Keratinocyte (primary cell): Measurements from ENCODE around the gene PRAC1.

Source experiments
- EZH2 ChIP-seq: IDR thresholded peaks from one replicate; pipeline ENCODE4 v1.6.1; 2012; ENCODE audit warnings: inconsistent platforms, mild to moderate bottlenecking, low read length, moderate library complexity
- TF ChIP-seq, protein P1 (sequence below), 3 experiments: IDR thresholded peaks in 1 of 3; conservative IDR thresholded peaks in 1 of 3; optimal IDR thresholded peaks in 1 of 3; 2 replicates in 2 of 3; 3 replicates in 1 of 3; pipeline versions ENCODE3 to v1.5.1; 2011; ENCODE audit warnings: low read length in 3 of 3, mild to moderate bottlenecking in 3 of 3, moderate library complexity in 2 of 3, control low read depth in 1 of 3, inconsistent platforms in 1 of 3; ENCODE audit not compliant: insufficient read depth in 2 of 3; ENCODE audit errors: extremely low read depth in 1 of 3

DNA sequence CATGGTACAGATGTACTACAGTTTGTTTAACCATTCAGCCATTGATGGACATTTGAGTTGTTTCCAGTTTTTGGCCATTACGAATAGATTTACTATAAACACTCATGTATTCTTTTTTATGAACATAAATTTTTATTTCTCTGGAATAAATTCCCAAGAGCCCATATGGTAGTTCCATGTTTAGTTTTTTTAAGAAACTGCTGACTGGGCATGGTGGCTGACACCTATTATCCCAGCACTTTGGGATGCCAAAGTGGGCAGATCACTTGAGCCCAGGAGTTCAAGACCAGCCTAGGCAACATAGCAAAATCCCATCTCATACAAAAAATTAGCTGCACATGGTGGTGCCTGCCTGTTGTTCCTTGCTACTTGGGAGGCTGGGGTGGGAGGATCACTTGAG is 30.3 kb downstream of the PRAC1 start:
- TF ChIP-seq, protein P1, sequence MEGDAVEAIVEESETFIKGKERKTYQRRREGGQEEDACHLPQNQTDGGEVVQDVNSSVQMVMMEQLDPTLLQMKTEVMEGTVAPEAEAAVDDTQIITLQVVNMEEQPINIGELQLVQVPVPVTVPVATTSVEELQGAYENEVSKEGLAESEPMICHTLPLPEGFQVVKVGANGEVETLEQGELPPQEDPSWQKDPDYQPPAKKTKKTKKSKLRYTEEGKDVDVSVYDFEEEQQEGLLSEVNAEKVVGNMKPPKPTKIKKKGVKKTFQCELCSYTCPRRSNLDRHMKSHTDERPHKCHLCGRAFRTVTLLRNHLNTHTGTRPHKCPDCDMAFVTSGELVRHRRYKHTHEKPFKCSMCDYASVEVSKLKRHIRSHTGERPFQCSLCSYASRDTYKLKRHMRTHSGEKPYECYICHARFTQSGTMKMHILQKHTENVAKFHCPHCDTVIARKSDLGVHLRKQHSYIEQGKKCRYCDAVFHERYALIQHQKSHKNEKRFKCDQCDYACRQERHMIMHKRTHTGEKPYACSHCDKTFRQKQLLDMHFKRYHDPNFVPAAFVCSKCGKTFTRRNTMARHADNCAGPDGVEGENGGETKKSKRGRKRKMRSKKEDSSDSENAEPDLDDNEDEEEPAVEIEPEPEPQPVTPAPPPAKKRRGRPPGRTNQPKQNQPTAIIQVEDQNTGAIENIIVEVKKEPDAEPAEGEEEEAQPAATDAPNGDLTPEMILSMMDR (optimal IDR thresholded peaks at IDR 0.05 in 1 of 3, IDR thresholded peaks at IDR 0.05 in 1 of 3, conservative IDR thresholded peaks at IDR 0.05 in 1 of 3; ENCODE audit: extremely low read depth in 1 of 3, insufficient read depth in 2 of 3, low read length in 3 of 3) = no peak
- no peak for TF ChIP-seq EZH2
